Activated B cell treated with CpG ODN at 0.5 μM for 24 hours (primary cell): ENCODE results near the gene ANKZF1. TPM values are rescaled to one million over a fixed set of nuclear protein-coding genes. Genes with fewer than 3 reads are reported as not detected.
A peak's percentile ranks its signal among the peaks of the same experiment; 100 is the strongest.

ENCODE experiments used
- ATAC-seq: fragments of 200-7000 bp; cut with Tn5 transposase; one replicate; pipeline ENCODE4 v1.10.0; 2021; ENCODE audit warnings: low read depth, mild to moderate bottlenecking, moderate library complexity
- CTCF ChIA-PET: fragments of 350-600 bp; sonication (Branson Sonifier 250); formaldehyde crosslinking; loops from one replicate; lab custom pipeline; 2021; ENCODE audit warnings: antibody characterized with exemption; lab: Charles Lee
- POLR2A ChIA-PET: fragments of 350-600 bp; sonication (Branson Sonifier 250); formaldehyde crosslinking; loops from one replicate; lab custom pipeline; 2021; ENCODE audit warnings: antibody characterized with exemption; lab: Charles Lee
- DNase-seq: peaks from one replicate; pipeline ENCODE4 v3.0.0; 2022
- H3K27ac Mint-ChIP-seq: one replicate; pipeline ENCODE4 v1.8.0; 2020; ENCODE audit warnings: mixed read lengths
- H3K27me3 Mint-ChIP-seq: one replicate; pipeline ENCODE4 v1.8.0; 2021; ENCODE audit warnings: mixed read lengths
- H3K36me3 Mint-ChIP-seq: one replicate; pipeline ENCODE4 v1.8.0; 2021; ENCODE audit warnings: low read depth, mixed read lengths
- H3K4me1 Mint-ChIP-seq: one replicate; pipeline ENCODE4 v1.8.0; 2021; ENCODE audit warnings: mixed read lengths
- H3K4me3 Mint-ChIP-seq: one replicate; pipeline ENCODE4 v1.8.0; 2020; ENCODE audit warnings: mild to moderate bottlenecking, mixed read lengths
- H3K9me3 Mint-ChIP-seq: one replicate; pipeline ENCODE4 v1.8.0; 2020; ENCODE audit warnings: mixed read lengths
- intact Hi-C: fragments of 100-400 bp; cut with micrococcal nuclease; formaldehyde crosslinking; loops from one replicate; pipeline ENCODE4 v1.15.1; 2024
- total RNA-seq: library from RNA; stranded (reverse); gene quantifications from 2 replicates; pipeline ENCODE4 v1.2.3, GENCODE V29; 2022
- TF ChIP-seq, protein P1 (sequence below): fragments of 200-600 bp; IDR thresholded peaks from one replicate; pipeline ENCODE4 v1.8.0; 2022; ENCODE audit warnings: antibody characterized with exemption, mild to moderate bottlenecking

The ANKZF1 gene
- total RNA-seq, 1 donor from 2014 or later = 105 TPM

DNA sequence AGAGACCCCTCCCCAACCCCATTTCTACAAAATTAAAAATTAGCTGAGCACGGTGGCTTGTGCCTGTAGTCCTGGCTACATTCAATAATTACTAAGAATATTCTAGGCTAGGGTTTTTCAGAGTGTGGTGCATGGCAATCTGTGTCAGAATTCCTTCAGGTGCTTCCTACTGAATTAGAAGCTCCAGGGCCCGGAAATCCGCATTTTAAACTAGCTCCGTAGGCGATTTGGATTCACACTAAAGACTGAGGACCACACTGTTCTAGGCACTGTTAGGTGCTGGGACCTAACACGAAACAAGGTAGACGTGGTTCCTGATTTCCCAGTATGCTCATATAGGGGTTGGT, 23.7 kb upstream of the ANKZF1 start:
- intact Hi-C loops = loop anchor here (1.0 to 2.0 kb wide), 13 partner anchors 13 to 637 kb away; partner anchors contain the start of genes ANKZF1, ATG9A, CNOT9 and DNAJB2
- Mint-ChIP-seq H3K36me3 (peaks cover 20% of the 10 kb centered on the region), H3K9me3 (no peaks in the 10 kb centered on the region), H3K4me1 (peaks cover 20% of the 10 kb centered on the region), H3K4me3 (peak overlapping the region; percentile 88), H3K27ac (peak overlapping the region; percentile 95), H3K27me3 (no peaks in the 10 kb centered on the region)
- ATAC-seq (no peak), DNase-seq (no peak)
- TF ChIP-seq, protein P1, sequence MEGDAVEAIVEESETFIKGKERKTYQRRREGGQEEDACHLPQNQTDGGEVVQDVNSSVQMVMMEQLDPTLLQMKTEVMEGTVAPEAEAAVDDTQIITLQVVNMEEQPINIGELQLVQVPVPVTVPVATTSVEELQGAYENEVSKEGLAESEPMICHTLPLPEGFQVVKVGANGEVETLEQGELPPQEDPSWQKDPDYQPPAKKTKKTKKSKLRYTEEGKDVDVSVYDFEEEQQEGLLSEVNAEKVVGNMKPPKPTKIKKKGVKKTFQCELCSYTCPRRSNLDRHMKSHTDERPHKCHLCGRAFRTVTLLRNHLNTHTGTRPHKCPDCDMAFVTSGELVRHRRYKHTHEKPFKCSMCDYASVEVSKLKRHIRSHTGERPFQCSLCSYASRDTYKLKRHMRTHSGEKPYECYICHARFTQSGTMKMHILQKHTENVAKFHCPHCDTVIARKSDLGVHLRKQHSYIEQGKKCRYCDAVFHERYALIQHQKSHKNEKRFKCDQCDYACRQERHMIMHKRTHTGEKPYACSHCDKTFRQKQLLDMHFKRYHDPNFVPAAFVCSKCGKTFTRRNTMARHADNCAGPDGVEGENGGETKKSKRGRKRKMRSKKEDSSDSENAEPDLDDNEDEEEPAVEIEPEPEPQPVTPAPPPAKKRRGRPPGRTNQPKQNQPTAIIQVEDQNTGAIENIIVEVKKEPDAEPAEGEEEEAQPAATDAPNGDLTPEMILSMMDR = no peak
- ChIA-PET POLR2A (interaction anchor here (0.6 to 5.3 kb wide), 25 partner anchors 9 to 938 kb away, joined by 3 to 98 read pairs (median 7); partner anchors contain the start of genes ABCB6, ANKZF1, ATG9A and CNPPD1), CTCF (interaction anchor here (0.6 to 1.9 kb wide), 8 partner anchors 31 to 506 kb away, joined by 3 to 12 read pairs (median 5); partner anchors contain the start of genes CNPPD1, GLB1L and STK16)

GRCh38 chr2:219206328-219207133, 23.1 kb upstream of the ANKZF1 start, which contains the start of gene ZFAND2B:
TSS of gene ZFAND2B (plus strand) at chr2:219206782. CDS start at chr2:219206988, 206 bp downstream.
- TF ChIP-seq, protein P1 = no peak
- H3K27ac Mint-ChIP-seq = peak within 1 kb of the TSS; percentile 95
- ATAC-seq (peak; percentile 93), DNase-seq (peak; percentile 99)
- intact Hi-C loops = loop anchor here (1.0 to 2.0 kb wide), 13 partner anchors 13 to 638 kb away; partner anchors contain the start of genes ANKZF1, ATG9A, CNOT9 and DNAJB2
- peaks cover 25% of the 10 kb centered on the region for H3K4me1 Mint-ChIP-seq
- H3K4me3 Mint-ChIP-seq = peak within 1 kb of the TSS; percentile 88
- no peaks in the 10 kb centered on the region for H3K9me3 Mint-ChIP-seq
- H3K27me3 Mint-ChIP-seq = no peaks in the 10 kb centered on the region
- POLR2A ChIA-PET = interaction anchor here (0.6 to 5.3 kb wide), 32 partner anchors 9 to 939 kb away, joined by 3 to 98 read pairs (median 5); partner anchors contain the start of genes ABCB6, ANKZF1, ATG9A and BCS1L
- H3K36me3 Mint-ChIP-seq = peaks cover 20% of the 10 kb centered on the region
- CTCF ChIA-PET = interaction anchor here (0.6 to 1.9 kb wide), 7 partner anchors 31 to 188 kb away, joined by 3 to 12 read pairs (median 5); partner anchors contain the start of genes CNPPD1, GLB1L and STK16

DNA sequence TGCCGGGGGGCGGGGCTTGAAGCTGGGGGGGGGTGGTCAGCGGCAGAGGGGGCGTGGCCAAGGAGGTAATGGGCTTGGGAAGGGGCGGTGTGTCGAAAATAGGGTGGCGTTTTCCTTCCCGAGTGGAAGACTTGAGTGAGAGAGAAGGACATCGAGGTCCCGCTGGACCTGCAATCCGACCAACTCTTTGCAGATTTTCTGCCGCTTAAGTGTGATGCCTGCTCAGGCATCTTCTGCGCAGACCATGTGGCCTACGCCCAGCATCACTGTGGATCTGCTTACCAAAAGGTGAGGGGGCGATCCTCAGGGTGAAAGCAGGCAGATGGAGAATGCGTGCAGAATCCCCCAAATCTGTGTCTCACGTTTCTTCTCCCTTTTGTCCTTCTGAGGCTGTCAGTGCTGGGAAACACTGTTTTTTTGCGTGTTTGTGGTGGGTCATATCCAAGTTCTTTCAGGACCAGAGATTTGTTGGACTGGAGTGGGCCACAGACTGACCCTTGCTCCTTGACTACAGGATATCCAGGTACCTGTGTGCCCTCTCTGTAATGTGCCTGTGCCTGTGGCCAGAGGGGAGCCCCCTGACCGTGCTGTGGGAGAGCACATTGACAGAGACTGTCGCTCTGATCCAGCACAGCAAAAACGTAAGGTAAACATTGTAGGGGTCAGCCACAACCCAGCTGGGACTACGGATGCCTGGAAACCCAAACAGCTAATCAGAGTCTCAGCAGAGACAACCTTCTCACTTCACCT, 22.3 kb upstream of the ANKZF1 start:
- H3K9me3 Mint-ChIP-seq = no peaks in the 10 kb centered on the region
- DNase-seq = no peak
- no peaks in the 10 kb centered on the region for H3K27me3 Mint-ChIP-seq
- intact Hi-C loops = loop anchor here (2.0 kb wide), 5 partner anchors 37 to 639 kb away; partner anchors contain the start of genes CNOT9, GLB1L, STK16 and TTLL4
- peaks cover 20% of the 10 kb centered on the region for H3K36me3 Mint-ChIP-seq
- CTCF ChIA-PET = interaction anchor here (1.5 to 1.9 kb wide), 2 partner anchors 32 to 88 kb away, joined by 6 to 12 read pairs; partner anchors contain the start of gene CNPPD1
- no peak for ATAC-seq
- POLR2A ChIA-PET = interaction anchor here (0.6 to 5.3 kb wide), 23 partner anchors 10 to 548 kb away, joined by 3 to 98 read pairs (median 7); partner anchors contain the start of genes ABCB6, ANKZF1, ATG9A and BCS1L
- peak overlapping the region; percentile 88 for H3K4me3 Mint-ChIP-seq
- H3K4me1 Mint-ChIP-seq = peaks cover 28% of the 10 kb centered on the region
- TF ChIP-seq, protein P1 = no peak
- H3K27ac Mint-ChIP-seq = peak overlapping the region; percentile 95

- Mint-ChIP-seq H3K27ac (peak overlapping the region; percentile 36), H3K36me3 (peaks cover 22% of the 10 kb centered on the region), H3K9me3 (no peaks in the 10 kb centered on the region), H3K4me3 (peak overlapping the region; percentile 24), H3K27me3 (no peaks in the 10 kb centered on the region), H3K4me1 (peaks cover 28% of the 10 kb centered on the region)
- TF ChIP-seq, protein P1 = no peak
- POLR2A ChIA-PET = interaction anchor here (0.6 to 5.3 kb wide), 10 partner anchors 11 to 71 kb away, joined by 3 to 98 read pairs (median 16); partner anchors contain the start of genes ABCB6, ANKZF1, ATG9A and CNPPD1
- DNase-seq (no peak), ATAC-seq (no peak)
- intact Hi-C loops = loop anchor here (2.0 kb wide), 5 partner anchors 37 to 639 kb away; partner anchors contain the start of genes CNOT9, GLB1L, STK16 and TTLL4
- CTCF ChIA-PET = interaction anchor here (1.1 to 2.5 kb wide), 3 partner anchors 9 to 87 kb away, joined by 5 to 8 read pairs (median 6); no protein-coding TSS in a partner anchor
Observed at GRCh38 chr2:219207884-219208740, 21.5 kb upstream of the ANKZF1 start.
